NCI-H69 (cell line): ENCODE data around the gene NRDC.
A peak's percentile ranks its signal among the peaks of the same experiment; 100 is the strongest.
"Not testable (repeated sequence)": the region's sequence is repeated elsewhere in the genome, so short reads cannot be mapped to it uniquely, and the experiment has no call there.

Experiments used
- DNase-seq: peaks from one replicate; lab custom pipeline; 2025; lab: John Stamatoyannopoulos, UW

Gene NRDC

GRCh38 chr1:51877434-51878307 is 856 bp downstream of the NRDC start:
- peak; percentile 59 for DNase-seq

- no peak for DNase-seq
Measured at GRCh38 chr1:51875836-51876235, 2.7 kb downstream of the NRDC start.

- DNase-seq = no peak
Measured at GRCh38 chr1:51875291-51875772, 3.2 kb downstream of the NRDC start.

GRCh38 chr1:51873270-51873669 is 5.3 kb downstream of the NRDC start:
- DNase-seq = not testable (repeated sequence)

- no peak for DNase-seq
Measured at GRCh38 chr1:51871351-51871975, 7.1 kb downstream of the NRDC start.

- DNase-seq = no peak
Measured at GRCh38 chr1:51870603-51871350, 7.8 kb downstream of the NRDC start.

- no peak for DNase-seq
Measured at GRCh38 chr1:51867479-51868232, 10.9 kb downstream of the NRDC start.

GRCh38 chr1:51863384-51863783 is 15.1 kb downstream of the NRDC start:
- DNase-seq = no peak

- no peak for DNase-seq
Measured at GRCh38 chr1:51861669-51862068, 16.9 kb downstream of the NRDC start.

- DNase-seq = no peak
Measured at GRCh38 chr1:51859735-51860134, 18.8 kb downstream of the NRDC start.

- no peak for DNase-seq
Measured at GRCh38 chr1:51859333-51859732, 19.2 kb downstream of the NRDC start.

GRCh38 chr1:51858892-51859291 is 19.6 kb downstream of the NRDC start:
- DNase-seq = no peak

- DNase-seq = peak; percentile 4
Measured at GRCh38 chr1:51856745-51857144, 21.8 kb downstream of the NRDC start.

- no peak for DNase-seq
Measured at GRCh38 chr1:51855624-51856023, 22.9 kb downstream of the NRDC start.

GRCh38 chr1:51853360-51853759 is 25.2 kb downstream of the NRDC start:
- DNase-seq = no peak

- no peak for DNase-seq
Measured at GRCh38 chr1:51851882-51852396, 26.6 kb downstream of the NRDC start.

- peak; percentile 48 for DNase-seq
Measured at GRCh38 chr1:51850420-51851223, 27.9 kb downstream of the NRDC start.

- no peak for DNase-seq
Measured at GRCh38 chr1:51847294-51847920, 31.1 kb downstream of the NRDC start.

- no peak for DNase-seq
Measured at GRCh38 chr1:51843948-51844347, 34.6 kb downstream of the NRDC start.

- peak; percentile 50 for DNase-seq
Measured at GRCh38 chr1:51842261-51842660, 36.3 kb downstream of the NRDC start.
